CD4-positive, alpha-beta T cell treated with Interleukin-10 for 1 hour (primary cell): ENCODE results near the gene LAG3.
A peak's percentile ranks its signal among the peaks of the same experiment; 100 is the strongest.
"Not testable (repeated sequence)": the region's sequence is repeated elsewhere in the genome, so short reads cannot be mapped to it uniquely, and the experiment has no call there.

Experiments
- DNase-seq: peaks from one replicate; pipeline ENCODE4 v3.0.0-alpha.2; 2020

The LAG3 gene

GRCh38 chr12:6772331-6772695 lies at the start of gene LAG3:
TSS of gene LAG3 (plus strand) at chr12:6772520. CDS start at chr12:6772853, 333 bp downstream.
- peak; percentile 57 for DNase-seq

GRCh38 chr12:6722863-6723262 lies 49.5 kb upstream of the LAG3 start:
- no peak for DNase-seq

- DNase-seq, result peak; percentile 98
Observed at GRCh38 chr12:6723607-6724408, 48.5 kb upstream of the LAG3 start, which contains the start of gene COPS7A. TSS of gene COPS7A (plus strand) at chr12:6724046. CDS start at chr12:6724657, 611 bp downstream.

- DNase-seq, result no peak
Observed at GRCh38 chr12:6724409-6724797, 47.9 kb upstream of the LAG3 start.

GRCh38 chr12:6725350-6725749 lies 47.0 kb upstream of the LAG3 start:
- no peak for DNase-seq

GRCh38 chr12:6729186-6729585 lies 43.1 kb upstream of the LAG3 start:
- no peak for DNase-seq

- no peak for DNase-seq
Observed at GRCh38 chr12:6730169-6730568, 42.2 kb upstream of the LAG3 start.

- DNase-seq, result no peak
Observed at GRCh38 chr12:6734506-6735387, 37.6 kb upstream of the LAG3 start.

GRCh38 chr12:6735448-6736191 lies 36.7 kb upstream of the LAG3 start:
- DNase-seq, result peak; percentile 53

GRCh38 chr12:6736754-6737153 lies 35.6 kb upstream of the LAG3 start:
- no peak for DNase-seq

- DNase-seq, result not testable (repeated sequence)
Observed at GRCh38 chr12:6742080-6742479, 30.2 kb upstream of the LAG3 start.

- DNase-seq, result no peak
Observed at GRCh38 chr12:6742834-6743233, 29.5 kb upstream of the LAG3 start.

GRCh38 chr12:6743300-6743699 lies 29.0 kb upstream of the LAG3 start:
- not testable (repeated sequence) for DNase-seq

- DNase-seq, result peak; percentile 32
Observed at GRCh38 chr12:6745741-6746525, 26.4 kb upstream of the LAG3 start.

GRCh38 chr12:6747216-6747615 lies 25.1 kb upstream of the LAG3 start:
- no peak for DNase-seq

GRCh38 chr12:6748761-6749160 lies 23.6 kb upstream of the LAG3 start:
- DNase-seq, result no peak

GRCh38 chr12:6750506-6750905 lies 21.8 kb upstream of the LAG3 start:
- no peak for DNase-seq

- no peak for DNase-seq
Observed at GRCh38 chr12:6751767-6752166, 20.6 kb upstream of the LAG3 start.

- no peak for DNase-seq
Observed at GRCh38 chr12:6752167-6752920, 20.0 kb upstream of the LAG3 start.

- peak; percentile 98 for DNase-seq
Observed at GRCh38 chr12:6752921-6753771, 19.2 kb upstream of the LAG3 start, which contains the start of gene MLF2. TSS of gene MLF2 (minus strand) at chr12:6753141. CDS start at chr12:6752334, 807 bp downstream.
